WTC11 (cell line): ENCODE measurements around the gene PNMT. TPM values are rescaled to one million over a fixed set of nuclear protein-coding genes. Genes with fewer than 3 reads are reported as not detected.

Source experiments
- ATAC-seq: fragments of 200-7000 bp; cut with Tn5 transposase; 2 replicates; pipeline ENCODE4 v1.10.0; 2021; ENCODE audit warnings: mild to moderate bottlenecking, moderate library complexity
- CTCF ChIA-PET: fragments of 300-600 bp; sonication (Branson Sonifier 250); formaldehyde crosslinking; loops from one replicate; lab custom pipeline; 2021; ENCODE audit warnings: antibody characterized with exemption; lab: Charles Lee
- POLR2A ChIA-PET: fragments of 350-600 bp; sonication (Branson Sonifier 250); formaldehyde crosslinking; loops from one replicate; lab custom pipeline; 2021; ENCODE audit warnings: antibody characterized with exemption; lab: Charles Lee
- DNase-seq: peaks from one replicate; pipeline ENCODE4 v3.0.0; 2021; ENCODE audit warnings: low spot score
- H3K27ac Mint-ChIP-seq: 2 replicates; pipeline ENCODE4 v1.8.0; 2021; ENCODE audit warnings: mixed read lengths
- H3K27me3 Mint-ChIP-seq: 2 replicates; pipeline ENCODE4 v1.8.0; 2021; ENCODE audit warnings: low read depth, mild to moderate bottlenecking, moderate library complexity, mixed read lengths
- H3K36me3 Mint-ChIP-seq: 2 replicates; pipeline ENCODE4 v1.8.0; 2021; ENCODE audit warnings: mixed read lengths
- H3K4me1 Mint-ChIP-seq: 2 replicates; pipeline ENCODE4 v1.8.0; 2022; ENCODE audit warnings: mixed read lengths
- H3K4me3 Mint-ChIP-seq: 2 replicates; pipeline ENCODE4 v1.8.0; 2021; ENCODE audit warnings: mild to moderate bottlenecking, moderate library complexity, mixed read lengths
- H3K9me3 Mint-ChIP-seq: 2 replicates; pipeline ENCODE4 v1.8.0; 2021; ENCODE audit warnings: mixed read lengths
- GABPB1 ChIP-seq: sonication (generic); formaldehyde crosslinking; IDR thresholded peaks from 2 replicates; pipeline ENCODE4 v1.8.1; 2023; ENCODE audit warnings: mild to moderate bottlenecking, missing genetic modification reagents
- GRHL2 ChIP-seq: fragments of 250-450 bp; sonication (Bioruptor Pico); IDR thresholded peaks from 2 replicates; pipeline ENCODE4 v1.8.0; 2022; ENCODE audit warnings: mild to moderate bottlenecking, moderate library complexity; ENCODE audit not compliant: insufficient replicate concordance, severe bottlenecking
- IRF2 ChIP-seq: sonication (generic); formaldehyde crosslinking; IDR thresholded peaks from 2 replicates; pipeline ENCODE4 v1.8.0; 2022; ENCODE audit warnings: low read depth, missing genetic modification reagents, borderline replicate concordance
- RELA ChIP-seq: sonication (generic); formaldehyde crosslinking; IDR thresholded peaks from 2 replicates; pipeline ENCODE4 v1.8.1; 2022; ENCODE audit warnings: missing genetic modification reagents, mild to moderate bottlenecking, borderline replicate concordance
- SMAD3 ChIP-seq: sonication (generic); formaldehyde crosslinking; IDR thresholded peaks from 2 replicates; pipeline ENCODE4 v1.8.0; 2022; ENCODE audit warnings: missing genetic modification reagents, mild to moderate bottlenecking, borderline replicate concordance
- SMAD4 ChIP-seq: sonication (generic); formaldehyde crosslinking; IDR thresholded peaks from 2 replicates; pipeline ENCODE4 v1.8.0; 2022; ENCODE audit warnings: mild to moderate bottlenecking, missing genetic modification reagents
- SOX15 ChIP-seq: fragments of 250-450 bp; sonication (Bioruptor Pico); IDR thresholded peaks from 2 replicates; pipeline ENCODE4 v1.9.0; 2021; ENCODE audit warnings: mild to moderate bottlenecking
- ZNF263 ChIP-seq: sonication (generic); formaldehyde crosslinking; IDR thresholded peaks from 2 replicates; pipeline ENCODE4 v1.8.1; 2022; ENCODE audit warnings: low read depth, mild to moderate bottlenecking, moderate library complexity, missing genetic modification reagents
- ZNF671 ChIP-seq: fragments of 250-450 bp; sonication (Bioruptor Pico); IDR thresholded peaks from 2 replicates; pipeline ENCODE4 v1.8.0; 2021; ENCODE audit warnings: mild to moderate bottlenecking
- total RNA-seq: library from RNA; stranded (reverse); gene quantifications from 3 replicates; pipeline ENCODE4 v1.2.3, GENCODE V29; 2021
- TF ChIP-seq, protein P1 (sequence below): sonication (generic); formaldehyde crosslinking; conservative IDR thresholded peaks from 2 replicates; pipeline ENCODE4 v1.8.1; 2022; ENCODE audit warnings: mild to moderate bottlenecking, missing genetic modification reagents
- TF ChIP-seq, protein P2 (sequence below): sonication (generic); formaldehyde crosslinking; IDR thresholded peaks from 2 replicates; pipeline ENCODE4 v1.8.1; 2023; ENCODE audit warnings: mild to moderate bottlenecking, missing genetic modification reagents, moderate library complexity
- TF ChIP-seq, protein P3 (sequence below): sonication (generic); formaldehyde crosslinking; IDR thresholded peaks from 2 replicates; pipeline ENCODE4 v1.8.1; 2022; ENCODE audit warnings: low read depth, missing genetic modification reagents, borderline replicate concordance
- TF ChIP-seq, protein P4 (sequence below): fragments of 250-450 bp; sonication (Bioruptor Pico); IDR thresholded peaks from 2 replicates; pipeline ENCODE4 v1.9.0; 2021; ENCODE audit warnings: moderate library complexity, mild to moderate bottlenecking, inconsistent platforms, borderline replicate concordance
- TF ChIP-seq, protein P5 (sequence below): sonication (generic); formaldehyde crosslinking; IDR thresholded peaks from 2 replicates; pipeline ENCODE4 v1.8.1; 2022; ENCODE audit warnings: low read depth, mild to moderate bottlenecking, moderate library complexity, missing genetic modification reagents, borderline replicate concordance
- TF ChIP-seq, protein P6 (sequence below): sonication (generic); formaldehyde crosslinking; IDR thresholded peaks from 2 replicates; pipeline ENCODE4 v1.8.0; 2022; ENCODE audit warnings: mild to moderate bottlenecking, missing genetic modification reagents
- TF ChIP-seq, protein P7 (sequence below): sonication (generic); formaldehyde crosslinking; IDR thresholded peaks from 2 replicates; pipeline ENCODE4 v1.8.1; 2022; ENCODE audit warnings: mild to moderate bottlenecking, moderate library complexity, missing genetic modification reagents
- TF ChIP-seq, protein P8 (sequence below): fragments of 250-450 bp; sonication (Bioruptor Pico); conservative IDR thresholded peaks from 2 replicates; pipeline ENCODE4 v1.9.0; 2021; ENCODE audit warnings: mild to moderate bottlenecking

The PNMT gene
- total RNA-seq, 1 experiment from 2014 or later = 3.1 TPM

DNA sequence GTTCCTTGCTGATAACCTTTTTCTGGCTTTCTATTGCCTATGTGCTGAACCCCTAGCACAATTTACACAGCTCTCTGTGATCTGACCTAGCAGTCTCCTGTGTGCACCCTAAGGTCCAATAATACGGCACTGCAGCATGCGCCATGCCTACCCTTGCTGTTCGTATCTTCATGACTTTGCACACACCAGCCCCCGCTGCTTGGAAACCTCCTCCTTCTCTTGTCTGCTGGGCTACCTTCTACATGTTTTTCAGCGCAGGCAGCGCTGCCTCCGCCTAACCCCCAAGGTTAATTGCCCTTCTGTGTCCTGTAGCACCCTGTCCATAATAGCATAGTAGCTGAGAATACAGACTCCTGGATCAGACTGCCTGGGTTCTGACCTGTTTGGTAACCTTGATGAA is 29.9 kb upstream of the PNMT start:
- CTCF ChIA-PET = interaction anchor here (0.7 to 23.6 kb wide), 7 partner anchors 10 to 73 kb away, joined by 3 to 851 read pairs (median 6); partner anchors contain the start of gene PNMT
- no peaks in the 10 kb centered on the region for H3K27me3 Mint-ChIP-seq
- no peak overlapping the region for H3K27ac Mint-ChIP-seq
- no peaks in the 10 kb centered on the region for H3K9me3 Mint-ChIP-seq
- no peak for DNase-seq
- H3K4me3 Mint-ChIP-seq = peak overlapping the region; percentile 76
- H3K36me3 Mint-ChIP-seq = no peaks in the 10 kb centered on the region
- TF ChIP-seq, protein P1, sequence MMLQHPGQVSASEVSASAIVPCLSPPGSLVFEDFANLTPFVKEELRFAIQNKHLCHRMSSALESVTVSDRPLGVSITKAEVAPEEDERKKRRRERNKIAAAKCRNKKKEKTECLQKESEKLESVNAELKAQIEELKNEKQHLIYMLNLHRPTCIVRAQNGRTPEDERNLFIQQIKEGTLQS (CRISPR knock-in tag) = no peak
- TF ChIP-seq, protein P2, sequence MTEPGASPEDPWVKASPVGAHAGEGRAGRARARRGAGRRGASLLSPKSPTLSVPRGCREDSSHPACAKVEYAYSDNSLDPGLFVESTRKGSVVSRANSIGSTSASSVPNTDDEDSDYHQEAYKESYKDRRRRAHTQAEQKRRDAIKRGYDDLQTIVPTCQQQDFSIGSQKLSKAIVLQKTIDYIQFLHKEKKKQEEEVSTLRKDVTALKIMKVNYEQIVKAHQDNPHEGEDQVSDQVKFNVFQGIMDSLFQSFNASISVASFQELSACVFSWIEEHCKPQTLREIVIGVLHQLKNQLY = no peak
- TF ChIP-seq, protein P3, sequence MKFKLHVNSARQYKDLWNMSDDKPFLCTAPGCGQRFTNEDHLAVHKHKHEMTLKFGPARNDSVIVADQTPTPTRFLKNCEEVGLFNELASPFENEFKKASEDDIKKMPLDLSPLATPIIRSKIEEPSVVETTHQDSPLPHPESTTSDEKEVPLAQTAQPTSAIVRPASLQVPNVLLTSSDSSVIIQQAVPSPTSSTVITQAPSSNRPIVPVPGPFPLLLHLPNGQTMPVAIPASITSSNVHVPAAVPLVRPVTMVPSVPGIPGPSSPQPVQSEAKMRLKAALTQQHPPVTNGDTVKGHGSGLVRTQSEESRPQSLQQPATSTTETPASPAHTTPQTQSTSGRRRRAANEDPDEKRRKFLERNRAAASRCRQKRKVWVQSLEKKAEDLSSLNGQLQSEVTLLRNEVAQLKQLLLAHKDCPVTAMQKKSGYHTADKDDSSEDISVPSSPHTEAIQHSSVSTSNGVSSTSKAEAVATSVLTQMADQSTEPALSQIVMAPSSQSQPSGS (CRISPR knock-in tag) = no peak
- TF ChIP-seq ZNF263 (CRISPR knock-in tag) (no peak), SMAD3 (no peak), SOX15 (CRISPR knock-in tag) (no peak), IRF2 (CRISPR knock-in tag) (no peak), GRHL2 (CRISPR knock-in tag) (no peak), GABPB1 (CRISPR knock-in tag) (no peak), SMAD4 (no peak), ZNF671 (CRISPR knock-in tag) (no peak)
- TF ChIP-seq, protein P4, sequence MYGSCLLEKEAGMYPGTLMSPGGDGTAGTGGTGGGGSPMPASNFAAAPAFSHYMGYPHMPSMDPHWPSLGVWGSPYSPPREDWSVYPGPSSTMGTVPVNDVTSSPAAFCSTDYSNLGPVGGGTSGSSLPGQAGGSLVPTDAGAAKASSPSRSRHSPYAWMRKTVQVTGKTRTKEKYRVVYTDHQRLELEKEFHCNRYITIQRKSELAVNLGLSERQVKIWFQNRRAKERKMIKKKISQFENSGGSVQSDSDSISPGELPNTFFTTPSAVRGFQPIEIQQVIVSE = no peak
- TF ChIP-seq, protein P5, sequence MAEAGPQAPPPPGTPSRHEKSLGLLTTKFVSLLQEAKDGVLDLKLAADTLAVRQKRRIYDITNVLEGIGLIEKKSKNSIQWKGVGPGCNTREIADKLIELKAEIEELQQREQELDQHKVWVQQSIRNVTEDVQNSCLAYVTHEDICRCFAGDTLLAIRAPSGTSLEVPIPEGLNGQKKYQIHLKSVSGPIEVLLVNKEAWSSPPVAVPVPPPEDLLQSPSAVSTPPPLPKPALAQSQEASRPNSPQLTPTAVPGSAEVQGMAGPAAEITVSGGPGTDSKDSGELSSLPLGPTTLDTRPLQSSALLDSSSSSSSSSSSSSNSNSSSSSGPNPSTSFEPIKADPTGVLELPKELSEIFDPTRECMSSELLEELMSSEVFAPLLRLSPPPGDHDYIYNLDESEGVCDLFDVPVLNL (CRISPR knock-in tag) = no peak
- TF ChIP-seq, protein P6, sequence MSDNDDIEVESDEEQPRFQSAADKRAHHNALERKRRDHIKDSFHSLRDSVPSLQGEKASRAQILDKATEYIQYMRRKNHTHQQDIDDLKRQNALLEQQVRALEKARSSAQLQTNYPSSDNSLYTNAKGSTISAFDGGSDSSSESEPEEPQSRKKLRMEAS (CRISPR knock-in tag) = no peak
- TF ChIP-seq, protein P7, sequence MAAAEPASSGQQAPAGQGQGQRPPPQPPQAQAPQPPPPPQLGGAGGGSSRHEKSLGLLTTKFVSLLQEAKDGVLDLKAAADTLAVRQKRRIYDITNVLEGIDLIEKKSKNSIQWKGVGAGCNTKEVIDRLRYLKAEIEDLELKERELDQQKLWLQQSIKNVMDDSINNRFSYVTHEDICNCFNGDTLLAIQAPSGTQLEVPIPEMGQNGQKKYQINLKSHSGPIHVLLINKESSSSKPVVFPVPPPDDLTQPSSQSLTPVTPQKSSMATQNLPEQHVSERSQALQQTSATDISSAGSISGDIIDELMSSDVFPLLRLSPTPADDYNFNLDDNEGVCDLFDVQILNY = no peak
- TF ChIP-seq, protein P8, sequence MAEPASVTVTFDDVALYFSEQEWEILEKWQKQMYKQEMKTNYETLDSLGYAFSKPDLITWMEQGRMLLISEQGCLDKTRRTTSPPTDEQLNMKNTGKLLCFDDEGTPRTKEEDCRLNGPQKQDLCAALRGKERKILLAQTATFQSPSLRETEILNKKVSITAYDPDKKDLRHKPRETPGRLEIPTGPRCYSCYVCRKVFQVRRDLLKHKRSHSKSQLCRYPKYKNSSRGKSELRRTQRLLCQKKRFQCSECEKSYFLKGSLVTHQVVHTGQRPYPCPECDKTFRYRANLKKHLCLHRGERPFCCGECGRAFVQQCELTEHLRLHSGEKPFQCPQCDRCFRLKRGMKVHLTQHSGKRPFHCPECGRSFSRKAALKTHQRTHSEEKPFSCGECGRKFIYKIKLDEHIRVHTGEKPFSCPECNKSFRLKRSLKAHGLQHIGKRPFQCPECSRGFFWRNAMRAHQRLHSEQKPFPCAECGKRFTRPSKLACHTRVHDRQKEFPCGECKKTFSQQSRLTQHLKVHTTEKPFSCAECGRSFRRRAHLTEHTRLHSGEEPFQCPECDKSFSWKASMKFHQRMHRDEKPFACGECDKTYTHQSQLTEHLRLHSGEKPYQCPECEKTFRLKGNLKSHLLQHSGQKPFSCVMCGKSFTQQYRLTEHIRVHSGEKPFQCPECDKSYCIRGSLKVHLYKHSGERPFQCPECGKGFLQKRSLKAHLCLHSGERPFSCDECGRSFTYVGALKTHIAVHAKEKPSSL (CRISPR knock-in tag) = no peak
- peaks cover 65% of the 10 kb centered on the region for H3K4me1 Mint-ChIP-seq
- no peak for ATAC-seq
- POLR2A ChIA-PET = no interaction called here

DNA sequence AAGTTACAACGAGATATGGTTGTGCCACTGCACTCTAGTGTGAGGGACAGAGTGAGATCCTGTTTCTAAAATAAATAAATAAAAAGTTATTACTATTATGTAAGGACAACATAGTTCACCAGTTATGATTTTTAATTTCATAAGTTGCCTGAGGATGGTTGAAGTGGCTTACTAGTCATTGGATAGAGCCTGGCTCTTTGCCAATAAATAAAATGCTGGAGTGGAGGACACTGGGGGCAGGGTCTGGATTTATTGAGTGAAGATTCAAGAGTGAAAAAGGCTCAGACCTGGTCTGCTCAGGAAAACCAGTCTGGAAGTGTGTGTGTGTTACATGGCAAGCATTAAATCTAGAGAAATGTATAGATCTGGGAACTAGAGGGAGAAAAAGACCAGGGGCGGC is 29.2 kb upstream of the PNMT start:
- Mint-ChIP-seq H3K27ac (no peak overlapping the region), H3K27me3 (no peaks in the 10 kb centered on the region), H3K9me3 (no peaks in the 10 kb centered on the region), H3K36me3 (no peaks in the 10 kb centered on the region), H3K4me3 (no peak overlapping the region), H3K4me1 (peaks cover 68% of the 10 kb centered on the region)
- no peak for ATAC-seq
- CTCF ChIA-PET = interaction anchor here (0.7 to 23.6 kb wide), 6 partner anchors 8 to 91 kb away, joined by 3 to 851 read pairs (median 8); no protein-coding TSS in a partner anchor
- no peak for DNase-seq
- TF ChIP-seq RELA (CRISPR knock-in tag) = no peak
- POLR2A ChIA-PET = no interaction called here
